B cell (primary cell): ENCODE results near the gene MVB12B. TPM values are rescaled to one million over a fixed set of nuclear protein-coding genes. Genes with fewer than 3 reads are reported as not detected.

Source experiments
- ATAC-seq: fragments of 200-7000 bp; cut with Tn5 transposase; one replicate; pipeline ENCODE4 v1.10.0; 2021; ENCODE audit warnings: low read depth, mild to moderate bottlenecking, moderate number of reproducible peaks, moderate library complexity
- CTCF ChIA-PET: fragments of 350-600 bp; sonication (Branson Sonifier 250); formaldehyde crosslinking; loops from one replicate; lab custom pipeline; 2021; ENCODE audit warnings: antibody characterized with exemption, inconsistent platforms; lab: Charles Lee
- POLR2A ChIA-PET: fragments of 350-600 bp; sonication (Branson Sonifier 250); formaldehyde crosslinking; loops from one replicate; lab custom pipeline; 2021; ENCODE audit warnings: antibody characterized with exemption; lab: Charles Lee
- DNase-seq: peaks from one replicate; pipeline ENCODE4 v3.0.0; 2013
- H2AFZ ChIP-seq: 2 replicates; pipeline ENCODE4 v1.6.1; 2012; ENCODE audit warnings: mild to moderate bottlenecking, low read depth, low read length; ENCODE audit not compliant: insufficient read depth, poor library complexity, severe bottlenecking
- H3K27ac ChIP-seq, 2 donors: 1 replicate in 1 of 2; 2 replicates in 1 of 2; pipeline ENCODE4 v1.5.1; 2012 to 2013; ENCODE audit warnings: low read length in 2 of 2, mild to moderate bottlenecking in 2 of 2, moderate library complexity in 1 of 2
- H3K27me3 ChIP-seq, 4 experiments: fragments of 200-600 bp in 1 of 4; sonication (generic) in 1 of 4; replicated peaks in 1 of 4; 1 replicate in 2 of 4; 2 replicates in 2 of 4; pipeline versions ENCODE4 v1.6.1 to v1.7.0; 2013 to 2016; ENCODE audit warnings: low read length in 3 of 4, mild to moderate bottlenecking in 2 of 4, mixed read lengths in 1 of 4, moderate library complexity in 1 of 4; ENCODE audit not compliant: insufficient read depth in 4 of 4, control insufficient read depth in 3 of 4; ENCODE audit errors: control extremely low read depth in 1 of 4
- H3K36me3 ChIP-seq, 2 experiments: replicated peaks in 1 of 2; 1 replicate in 1 of 2; 2 replicates in 1 of 2; pipeline versions ENCODE4 v1.6.1 to v1.7.1; 2013; ENCODE audit warnings: low read length in 1 of 2; ENCODE audit not compliant: insufficient read depth in 2 of 2, control insufficient read depth in 1 of 2; ENCODE audit errors: control extremely low read depth in 1 of 2, extremely low read depth in 1 of 2
- H3K4me1 ChIP-seq, 2 donors: fragments of 200-600 bp in 1 of 2; sonication (generic) in 1 of 2; 1 replicate in 1 of 2; 2 replicates in 1 of 2; pipeline versions ENCODE4 v1.5.1 to v1.6.1; 2013 to 2017; ENCODE audit warnings: low read length in 2 of 2; ENCODE audit not compliant: control insufficient read depth in 2 of 2, insufficient read depth in 2 of 2
- H3K4me2 ChIP-seq: replicated peaks from 2 replicates; pipeline ENCODE3; 2012; ENCODE audit warnings: mild to moderate bottlenecking, low read depth, low read length; ENCODE audit not compliant: poor library complexity, severe bottlenecking
- H3K4me3 ChIP-seq, 5 experiments: fragments of 200-600 bp in 1 of 5; sonication (generic) in 1 of 5; 1 replicate in 3 of 5; 2 replicates in 2 of 5; pipeline versions ENCODE4 v1.5.1 to v1.7.0; 2011 to 2016; ENCODE audit warnings: low read length in 4 of 5, mild to moderate bottlenecking in 4 of 5, low read depth in 2 of 5, control low read depth in 1 of 5, moderate library complexity in 1 of 5; ENCODE audit not compliant: insufficient read depth in 1 of 5; ENCODE audit errors: control extremely low read depth in 1 of 5, extremely low read depth in 1 of 5
- H3K79me2 ChIP-seq: fragments of 200-600 bp; sonication (generic); one replicate; pipeline ENCODE4 v1.6.0; 2016; ENCODE audit warnings: low read length; ENCODE audit not compliant: control insufficient read depth, insufficient read depth
- H3K9ac ChIP-seq: fragments of 200-600 bp; sonication (generic); 2 replicates; pipeline ENCODE4 v1.6.1; 2017; ENCODE audit warnings: mild to moderate bottlenecking, low read length, moderate library complexity
- H3K9me3 ChIP-seq, 3 donors: one replicate each; pipeline versions ENCODE4 v1.6.1 to v1.7.1; 2013; ENCODE audit warnings: low read length in 2 of 3; ENCODE audit not compliant: control insufficient read depth in 2 of 3, insufficient read depth in 1 of 3; ENCODE audit errors: control extremely low read depth in 1 of 3
- H4K20me1 ChIP-seq: 2 replicates; pipeline ENCODE4 v1.6.0; 2012; ENCODE audit warnings: mild to moderate bottlenecking, low read length; ENCODE audit not compliant: insufficient read depth, control insufficient read depth, poor library complexity, severe bottlenecking
- H3K27ac Mint-ChIP-seq: one replicate; pipeline ENCODE4 v1.8.0; 2021; ENCODE audit warnings: mixed read lengths
- H3K27me3 Mint-ChIP-seq: one replicate; pipeline ENCODE4 v1.8.0; 2021; ENCODE audit warnings: mixed read lengths
- H3K4me1 Mint-ChIP-seq: one replicate; pipeline ENCODE4 v1.8.0; 2021; ENCODE audit warnings: mixed read lengths
- H3K4me3 Mint-ChIP-seq: one replicate; pipeline ENCODE4 v1.8.0; 2021; ENCODE audit warnings: mixed read lengths
- H3K9me3 Mint-ChIP-seq: one replicate; pipeline ENCODE4 v1.8.0; 2022; ENCODE audit warnings: mixed read lengths; ENCODE audit not compliant: insufficient read depth
- CTCF ChIP-seq: fragments of 200-600 bp; IDR thresholded peaks from one replicate; pipeline ENCODE4 v1.8.0; 2022; ENCODE audit warnings: antibody characterized with exemption, mild to moderate bottlenecking
- EZH2 ChIP-seq: IDR thresholded peaks from 2 replicates; pipeline ENCODE4 v1.6.1; 2012; ENCODE audit warnings: borderline replicate concordance, low read depth, mild to moderate bottlenecking, moderate library complexity, low read length; ENCODE audit not compliant: insufficient read depth, poor library complexity, severe bottlenecking
- WGBS: methylation state at CpG from one replicate; pipeline ENCODE4 v1.1.5; 2013; ENCODE audit warnings: missing lambda C conversion rate; ENCODE audit not compliant: insufficient coverage; 5-methylcytosine and 5-hydroxymethylcytosine counted together
- intact Hi-C: fragments of 100-400 bp; cut with micrococcal nuclease; formaldehyde crosslinking; loops from one replicate; pipeline ENCODE4 v1.10.0; 2022
- polyA plus RNA-seq: library from polyadenylated mRNA; depleted of rRNA; stranded (reverse); fragments of >200 nt; gene quantifications from 2 replicates; pipeline ENCODE4 v1.2.3, GENCODE V29; 2012
- total RNA-seq, 2 donors: library from RNA; stranded (reverse); fragments of 120-200 nt in 1 of 2; gene quantifications; 1 replicate in 1 of 2; 2 replicates in 1 of 2; pipeline versions ENCODE4 v1.2.3 to v1.2.4, GENCODE V29; 2013 to 2022

The MVB12B gene
- total and polyA plus RNA-seq, 2 donors (not counting 1 experiment from before 2014, with no cell fraction given): 1.2 to 9.8 TPM

DNA sequence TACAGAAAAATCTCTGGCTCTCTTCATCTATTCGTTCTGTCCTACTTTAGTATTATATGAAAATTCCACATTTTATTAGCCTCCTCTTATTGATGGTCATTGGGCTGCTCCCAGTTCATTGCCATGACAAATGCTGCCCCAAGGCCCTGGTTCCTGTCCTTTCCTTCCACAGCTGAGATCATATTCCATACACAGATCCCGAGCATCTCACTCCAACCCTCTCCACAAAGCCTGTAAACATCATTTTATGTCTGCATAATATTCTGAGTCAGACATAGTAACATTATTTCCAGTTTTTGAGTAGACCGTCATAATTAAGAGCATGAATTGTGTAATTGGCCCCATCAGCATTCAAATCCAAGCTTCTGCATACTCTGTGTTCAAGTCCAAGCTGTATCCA, 86.3 kb downstream of the MVB12B start:
- Histone ChIP-seq H3K36me3 (no peaks in the 10 kb centered on the region), H4K20me1 (no peaks in the 10 kb centered on the region), H3K27ac (no peak overlapping the region), H3K4me1 (peaks cover 30 to 34% of the 10 kb centered on the region in 2 donors), H3K4me3 (no peak overlapping the region), H3K9me3 (no peaks in the 10 kb centered on the region), H2AFZ (no peak overlapping the region), H3K79me2 (no peaks in the 10 kb centered on the region), H3K4me2 (peak overlapping the region; percentile 76), H3K9ac (no peak overlapping the region), H3K27me3 (no peaks in the 10 kb centered on the region)
- DNase-seq (no peak), ATAC-seq (no peak)
- Mint-ChIP-seq H3K27ac (no peak overlapping the region), H3K9me3 (no peaks in the 10 kb centered on the region), H3K27me3 (no peaks in the 10 kb centered on the region), H3K4me1 (peaks cover 38% of the 10 kb centered on the region), H3K4me3 (peak overlapping the region; percentile 11)
- ChIA-PET CTCF (no interaction called here), POLR2A (no interaction called here)
- TF ChIP-seq EZH2: no peak
- no peak for TF ChIP-seq CTCF
- intact Hi-C loops: no loop called here
- WGBS: no CpG with 5 or more reads among the region's 3 CpGs

GRCh38 chr9:126413391-126414068, 86.9 kb downstream of the MVB12B start:
- Histone ChIP-seq H3K79me2 (no peaks in the 10 kb centered on the region), H3K36me3 (no peaks in the 10 kb centered on the region), H3K4me2 (peak overlapping the region; percentile 76), H2AFZ (no peak overlapping the region), H3K4me1 (peaks cover 30 to 34% of the 10 kb centered on the region in 2 donors), H3K9ac (no peak overlapping the region), H3K9me3 (no peaks in the 10 kb centered on the region), H3K4me3 (no peak overlapping the region), H4K20me1 (no peaks in the 10 kb centered on the region), H3K27ac (no peak overlapping the region), H3K27me3 (no peaks in the 10 kb centered on the region)
- ATAC-seq: no peak
- intact Hi-C loops: no loop called here
- H3K27ac Mint-ChIP-seq: no peak overlapping the region
- peaks cover 38% of the 10 kb centered on the region for H3K4me1 Mint-ChIP-seq
- TF ChIP-seq EZH2 (no peak), CTCF (no peak)
- no peak overlapping the region for H3K4me3 Mint-ChIP-seq
- H3K9me3 Mint-ChIP-seq: no peaks in the 10 kb centered on the region
- WGBS: 76% methylated on average over 3 of the region's 7 CpGs
- no peaks in the 10 kb centered on the region for H3K27me3 Mint-ChIP-seq
- ChIA-PET POLR2A (no interaction called here), CTCF (no interaction called here)
- no peak for DNase-seq
